ENCODE results near the gene RPS8.
"Not testable (repeated sequence)": the region's sequence is repeated elsewhere in the genome, so short reads cannot be mapped to it uniquely, and the experiment has no call there.

RPS8 gene

GRCh38 chr1:44786841-44787426, 11.6 kb downstream of the RPS8 start:
- peaks cover 10% of the 10 kb centered on the region for H3K4me1 ChIP-seq
- no peaks in the 10 kb centered on the region; the same call in 1 of the 2 replicates for H3K36me3 ChIP-seq (replicated peaks)
- in situ Hi-C loops (cut with MboI; ENCODE audit: low sequenced_read_pairs): no loop called here
- no peaks in the 10 kb centered on the region for H3K27me3 ChIP-seq (ENCODE audit: low read depth)
- H3K9me3 ChIP-seq: no peaks in the 10 kb centered on the region
- peak overlapping the region; percentile 38 for H3K4me3 ChIP-seq
- DNase-seq (ENCODE audit: low spot score in 2 of 2): no peak

GRCh38 chr1:44787506-44787905, 12.2 kb downstream of the RPS8 start:
- Histone ChIP-seq H3K27me3 (ENCODE audit: low read depth) (no peaks in the 10 kb centered on the region), H3K4me3 (no peak overlapping the region), H3K4me1 (peaks cover 10% of the 10 kb centered on the region), H3K36me3 (replicated peaks) (no peaks in the 10 kb centered on the region; the same call in 1 of the 2 replicates), H3K9me3 (no peaks in the 10 kb centered on the region)
- in situ Hi-C loops (cut with MboI; ENCODE audit: low sequenced_read_pairs): no loop called here
- no peak for DNase-seq (ENCODE audit: low spot score in 2 of 2)

- peaks cover 10% of the 10 kb centered on the region for H3K4me1 ChIP-seq
- in situ Hi-C loops (cut with MboI; ENCODE audit: low sequenced_read_pairs): no loop called here
- H3K4me3 ChIP-seq: no peak within 1 kb of the TSS
Measured at GRCh38 chr1:44788120-44788860, 12.9 kb downstream of the RPS8 start, which contains the start of gene BEST4. Gene BEST4, minus strand, starts transcription at chr1:44788170. Its CDS starts 465 bp downstream, at chr1:44787705.

GRCh38 chr1:44790968-44791801, 15.8 kb downstream of the RPS8 start:
- H3K36me3 ChIP-seq (replicated peaks): no peaks in the 10 kb centered on the region
- no peak overlapping the region for H3K4me3 ChIP-seq
- no peak for DNase-seq (ENCODE audit: low spot score in 2 of 2)
- no peaks in the 10 kb centered on the region for H3K9me3 ChIP-seq
- in situ Hi-C loops (cut with MboI; ENCODE audit: low sequenced_read_pairs): no loop called here
- no peaks in the 10 kb centered on the region for H3K27me3 ChIP-seq (ENCODE audit: low read depth)
- H3K4me1 ChIP-seq: peaks cover 6% of the 10 kb centered on the region

More at GRCh38 chr1:44788120-44788860, 12.9 kb downstream of the RPS8 start, which contains the start of gene BEST4:
- H3K27me3 ChIP-seq (ENCODE audit: low read depth): no peaks in the 10 kb centered on the region
- H3K9me3 ChIP-seq: no peaks in the 10 kb centered on the region
- H3K36me3 ChIP-seq (replicated peaks): no peaks in the 10 kb centered on the region
- no peak for DNase-seq (ENCODE audit: low spot score in 2 of 2)

- Histone ChIP-seq H3K27me3 (ENCODE audit: low read depth) (no peaks in the 10 kb centered on the region), H3K4me3 (no peak overlapping the region), H3K4me1 (no peaks in the 10 kb centered on the region; the same call in 1 of the 2 replicates), H3K36me3 (replicated peaks) (no peaks in the 10 kb centered on the region), H3K9me3 (no peaks in the 10 kb centered on the region)
- no peak for DNase-seq (ENCODE audit: low spot score in 2 of 2)
- in situ Hi-C loops (cut with MboI; ENCODE audit: low sequenced_read_pairs): no loop called here
Measured at GRCh38 chr1:44792736-44793502, 17.6 kb downstream of the RPS8 start.

GRCh38 chr1:44797886-44798285, 22.5 kb downstream of the RPS8 start:
- H3K27me3 ChIP-seq (ENCODE audit: low read depth); H3K4me3 ChIP-seq; DNase-seq (ENCODE audit: low spot score in 2 of 2); H3K4me1 ChIP-seq; H3K9me3 ChIP-seq; in situ Hi-C loops (cut with MboI; ENCODE audit: low sequenced_read_pairs): not testable (repeated sequence)
- peaks cover 10% of the 10 kb centered on the region for H3K36me3 ChIP-seq (replicated peaks)

GRCh38 chr1:44798481-44799365, 23.4 kb downstream of the RPS8 start:
- Histone ChIP-seq H3K4me1 (no peaks in the 10 kb centered on the region; the same call in 1 of the 2 replicates), H3K27me3 (ENCODE audit: low read depth) (no peaks in the 10 kb centered on the region), H3K4me3 (no peak overlapping the region), H3K9me3 (no peaks in the 10 kb centered on the region), H3K36me3 (replicated peaks) (peaks cover 19% of the 10 kb centered on the region)
- in situ Hi-C loops (cut with MboI; ENCODE audit: low sequenced_read_pairs): no loop called here
- no peak for DNase-seq (ENCODE audit: low spot score in 2 of 2)

GRCh38 chr1:44799770-44800584, 24.6 kb downstream of the RPS8 start, which contains the start of gene PLK3:
Gene PLK3, plus strand, starts transcription at chr1:44800377. Its CDS starts 87 bp downstream, at chr1:44800464.
- H3K4me1 ChIP-seq: no peaks in the 10 kb centered on the region; the same call in 1 of the 2 replicates

GRCh38 chr1:44801491-44802305, 26.4 kb downstream of the RPS8 start:
- Histone ChIP-seq H3K4me3 (peak overlapping the region; percentile 82), H3K4me1 (no peaks in the 10 kb centered on the region; the same call in 1 of the 2 replicates), H3K36me3 (replicated peaks) (peaks cover 39% of the 10 kb centered on the region), H3K27me3 (ENCODE audit: low read depth) (no peaks in the 10 kb centered on the region), H3K9me3 (no peaks in the 10 kb centered on the region)
- peak in 1 of 2 experiments; percentile 51 for DNase-seq (ENCODE audit: low spot score in 2 of 2)
- in situ Hi-C loops (cut with MboI; ENCODE audit: low sequenced_read_pairs): no loop called here

More at GRCh38 chr1:44799770-44800584, 24.6 kb downstream of the RPS8 start, which contains the start of gene PLK3:
- peak within 1 kb of the TSS; percentile 82 for H3K4me3 ChIP-seq
- DNase-seq (ENCODE audit: low spot score in 2 of 2): peak; percentile 98 to 99
- in situ Hi-C loops (cut with MboI; ENCODE audit: low sequenced_read_pairs): no loop called here
- H3K36me3 ChIP-seq (replicated peaks): peaks cover 26% of the 10 kb centered on the region
- no peaks in the 10 kb centered on the region for H3K27me3 ChIP-seq (ENCODE audit: low read depth)
- H3K9me3 ChIP-seq: no peaks in the 10 kb centered on the region

- in situ Hi-C loops (cut with MboI; ENCODE audit: low sequenced_read_pairs): no loop called here
- no peak overlapping the region for H3K4me3 ChIP-seq
Measured at GRCh38 chr1:44802306-44803061, 27.1 kb downstream of the RPS8 start.

GRCh38 chr1:44803062-44803311, 27.6 kb downstream of the RPS8 start:
- H3K4me1 ChIP-seq: peaks cover 11% of the 10 kb centered on the region
- peaks cover 45% of the 10 kb centered on the region for H3K36me3 ChIP-seq (replicated peaks)
- in situ Hi-C loops (cut with MboI; ENCODE audit: low sequenced_read_pairs): no loop called here
- H3K27me3 ChIP-seq (ENCODE audit: low read depth): no peaks in the 10 kb centered on the region
- no peaks in the 10 kb centered on the region for H3K9me3 ChIP-seq
- DNase-seq (ENCODE audit: low spot score in 2 of 2): no peak
- no peak overlapping the region for H3K4me3 ChIP-seq

More at GRCh38 chr1:44802306-44803061, 27.1 kb downstream of the RPS8 start:
- Histone ChIP-seq H3K27me3 (ENCODE audit: low read depth) (no peaks in the 10 kb centered on the region), H3K4me1 (peaks cover 6% of the 10 kb centered on the region), H3K36me3 (replicated peaks) (peaks cover 45% of the 10 kb centered on the region), H3K9me3 (no peaks in the 10 kb centered on the region)
- no peak for DNase-seq (ENCODE audit: low spot score in 2 of 2)
